Prostate gland (tissue), 2 donors: Measurements from ENCODE around the gene TBC1D2B. TPM values are rescaled to one million over a fixed set of nuclear protein-coding genes. Genes with fewer than 3 reads are reported as not detected.

Source experiments
- DNase-seq: peaks from one replicate; pipeline ENCODE4 v3.0.0-alpha.2; 2019; ENCODE audit warnings: low spot score
- H3K27ac ChIP-seq, 2 donors: fragments of 200-600 bp; sonication (generic); 2 replicates each; pipeline ENCODE4 v1.5.1; 2017 to 2019
- H3K27me3 ChIP-seq: fragments of 200-600 bp; sonication (generic); replicated peaks from 2 replicates; pipeline ENCODE4 v1.5.1; 2019; ENCODE audit not compliant: insufficient read depth
- H3K36me3 ChIP-seq, 2 donors: fragments of 200-600 bp; sonication (generic); 1 replicate in 1 of 2; 2 replicates in 1 of 2; pipeline versions ENCODE4 v1.5.1 to v1.8.1; 2017 to 2019
- H3K4me1 ChIP-seq: fragments of 200-600 bp; sonication (generic); replicated peaks from 2 replicates; pipeline ENCODE4 v1.5.1; 2019
- H3K4me3 ChIP-seq, 2 donors: fragments of 200-600 bp; sonication (generic); 2 replicates each; pipeline ENCODE4 v1.5.1; 2017 to 2019
- H3K9me3 ChIP-seq: fragments of 200-600 bp; sonication (generic); 2 replicates; pipeline ENCODE4 v1.5.1; 2017
- POLR2A ChIP-seq: fragments of 450-650 bp; IDR thresholded peaks from one replicate; pipeline ENCODE4 v1.6.1; 2016; ENCODE audit warnings: antibody characterized with exemption, mild to moderate bottlenecking
- POLR2AphosphoS5 ChIP-seq: sonication (generic); formaldehyde crosslinking; IDR thresholded peaks from one replicate; pipeline ENCODE4 v1.6.1; 2017; ENCODE audit warnings: antibody characterized with exemption
- WGBS: methylation state at CpG from one replicate; pipeline ENCODE4 v1.1.5; 2018; 5-methylcytosine and 5-hydroxymethylcytosine counted together
- intact Hi-C: fragments of 100-400 bp; cut with DNase I; formaldehyde crosslinking; loops from one replicate; pipeline ENCODE4 v1.14.2; 2022
- total RNA-seq, 2 donors: library from RNA; depleted of rRNA; stranded (reverse); fragments of >200 nt; gene quantifications; one replicate each; pipeline ENCODE4 v1.1.0, GENCODE V29; 2016
- TF ChIP-seq, protein P1 (sequence below), 4 experiments: fragments of 200-600 bp in 2 of 4; fragments of 450-650 bp in 2 of 4; sonication (generic) in 2 of 4; IDR thresholded peaks; 1 replicate in 3 of 4; 2 replicates in 1 of 4; pipeline ENCODE4 v1.5.1; 2016 to 2019; ENCODE audit warnings: antibody characterized with exemption in 4 of 4, mild to moderate bottlenecking in 2 of 4, moderate library complexity in 2 of 4

The TBC1D2B gene
- total RNA-seq, 2 donors from 2014 or later, result 21.5 to 49.5 TPM

DNA sequence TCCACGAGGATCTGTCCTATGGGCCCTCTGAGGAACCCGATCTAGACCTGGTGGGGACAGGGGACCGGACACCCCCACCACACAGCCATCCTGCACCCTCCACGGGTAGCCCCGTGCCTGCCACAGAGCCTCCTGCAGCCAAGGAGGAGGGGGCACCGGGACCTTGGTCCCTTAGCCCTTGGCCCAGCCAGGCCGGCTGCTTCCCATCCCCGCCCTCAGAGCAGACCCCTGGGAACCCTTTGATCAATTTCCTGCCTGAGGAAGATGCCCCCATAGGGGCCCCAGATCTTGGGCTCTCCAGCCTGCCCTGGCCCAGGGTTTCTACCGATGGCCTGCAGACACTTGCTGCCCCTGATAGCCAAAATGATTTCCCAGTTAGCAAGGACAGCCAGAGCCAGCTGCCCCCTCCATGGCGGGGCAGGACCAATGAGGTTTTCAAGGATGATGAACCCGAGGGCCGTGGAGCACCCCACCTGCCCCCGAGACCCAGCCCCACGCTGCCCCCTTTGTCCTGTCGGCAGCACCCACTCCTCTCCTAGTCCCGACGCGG, 91.5 kb downstream of the TBC1D2B start:
- Histone ChIP-seq H3K4me1 (no peaks in the 10 kb centered on the region), H3K36me3 (no peaks in the 10 kb centered on the region), H3K4me3 (no peak overlapping the region), H3K27ac (no peak overlapping the region), H3K9me3 (no peaks in the 10 kb centered on the region), H3K27me3 (no peaks in the 10 kb centered on the region)
- WGBS, result 76% methylated on average over 16 of the region's 18 CpGs
- TF ChIP-seq POLR2A (no peak), POLR2AphosphoS5 (no peak)
- TF ChIP-seq, protein P1, sequence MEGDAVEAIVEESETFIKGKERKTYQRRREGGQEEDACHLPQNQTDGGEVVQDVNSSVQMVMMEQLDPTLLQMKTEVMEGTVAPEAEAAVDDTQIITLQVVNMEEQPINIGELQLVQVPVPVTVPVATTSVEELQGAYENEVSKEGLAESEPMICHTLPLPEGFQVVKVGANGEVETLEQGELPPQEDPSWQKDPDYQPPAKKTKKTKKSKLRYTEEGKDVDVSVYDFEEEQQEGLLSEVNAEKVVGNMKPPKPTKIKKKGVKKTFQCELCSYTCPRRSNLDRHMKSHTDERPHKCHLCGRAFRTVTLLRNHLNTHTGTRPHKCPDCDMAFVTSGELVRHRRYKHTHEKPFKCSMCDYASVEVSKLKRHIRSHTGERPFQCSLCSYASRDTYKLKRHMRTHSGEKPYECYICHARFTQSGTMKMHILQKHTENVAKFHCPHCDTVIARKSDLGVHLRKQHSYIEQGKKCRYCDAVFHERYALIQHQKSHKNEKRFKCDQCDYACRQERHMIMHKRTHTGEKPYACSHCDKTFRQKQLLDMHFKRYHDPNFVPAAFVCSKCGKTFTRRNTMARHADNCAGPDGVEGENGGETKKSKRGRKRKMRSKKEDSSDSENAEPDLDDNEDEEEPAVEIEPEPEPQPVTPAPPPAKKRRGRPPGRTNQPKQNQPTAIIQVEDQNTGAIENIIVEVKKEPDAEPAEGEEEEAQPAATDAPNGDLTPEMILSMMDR (IDR thresholded peaks at IDR 0.05), result no peak
- intact Hi-C loops, result no loop called here
- DNase-seq, result no peak

DNA sequence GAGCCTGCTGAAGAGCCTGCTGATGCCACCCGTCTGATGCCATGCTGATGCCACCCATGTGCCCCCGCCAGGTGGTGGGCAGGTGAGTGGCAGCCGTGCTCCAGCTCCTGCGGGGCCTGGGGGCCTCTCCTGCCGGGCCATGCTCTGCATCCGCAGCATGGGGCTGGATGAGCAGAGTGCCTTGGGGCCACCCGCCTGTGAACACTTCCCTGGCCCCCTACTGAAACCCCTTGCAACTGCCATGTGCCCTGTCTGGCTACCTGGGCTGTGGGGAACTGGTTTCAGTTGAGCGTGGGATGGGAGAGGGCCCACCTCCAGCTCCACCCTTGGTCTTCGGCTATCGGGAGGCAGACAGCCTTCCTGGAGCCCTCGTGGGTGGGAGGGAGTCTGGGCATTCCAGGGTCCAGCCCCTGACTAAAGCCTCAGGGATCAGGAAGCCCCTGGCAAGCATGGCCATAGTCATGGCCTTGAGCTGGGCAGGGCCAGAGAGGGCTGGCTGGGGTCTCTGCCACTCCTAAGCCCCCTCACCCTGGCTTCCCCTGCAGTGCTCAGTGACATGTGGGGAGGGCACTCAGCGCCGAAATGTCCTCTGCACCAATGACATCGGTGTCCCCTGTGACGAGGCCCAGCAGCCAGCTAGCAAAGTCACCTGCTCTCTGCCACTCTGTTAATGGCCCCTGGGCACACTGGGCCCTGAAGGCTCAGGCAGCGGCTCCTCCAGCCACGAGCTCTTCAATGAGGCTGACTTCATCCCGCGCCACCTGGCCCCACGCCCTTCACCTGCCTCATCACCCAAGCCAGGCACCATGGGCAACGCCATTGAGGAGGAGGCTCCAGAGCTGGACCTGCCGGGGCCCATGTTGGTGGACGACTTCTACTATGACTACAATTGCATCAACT, 92.2 kb downstream of the TBC1D2B start:
- DNase-seq, result no peak
- H3K27ac ChIP-seq, result no peak overlapping the region
- no peaks in the 10 kb centered on the region for H3K9me3 ChIP-seq
- H3K4me3 ChIP-seq, result no peak overlapping the region
- TF ChIP-seq, protein P1 (IDR thresholded peaks at IDR 0.05), result no peak
- TF ChIP-seq POLR2AphosphoS5, result no peak
- TF ChIP-seq POLR2A, result no peak
- H3K27me3 ChIP-seq, result no peaks in the 10 kb centered on the region
- intact Hi-C loops, result no loop called here
- 95% methylated on average over 13 of the region's 23 CpGs for WGBS
- H3K36me3 ChIP-seq, result no peaks in the 10 kb centered on the region
- no peaks in the 10 kb centered on the region for H3K4me1 ChIP-seq

DNA sequence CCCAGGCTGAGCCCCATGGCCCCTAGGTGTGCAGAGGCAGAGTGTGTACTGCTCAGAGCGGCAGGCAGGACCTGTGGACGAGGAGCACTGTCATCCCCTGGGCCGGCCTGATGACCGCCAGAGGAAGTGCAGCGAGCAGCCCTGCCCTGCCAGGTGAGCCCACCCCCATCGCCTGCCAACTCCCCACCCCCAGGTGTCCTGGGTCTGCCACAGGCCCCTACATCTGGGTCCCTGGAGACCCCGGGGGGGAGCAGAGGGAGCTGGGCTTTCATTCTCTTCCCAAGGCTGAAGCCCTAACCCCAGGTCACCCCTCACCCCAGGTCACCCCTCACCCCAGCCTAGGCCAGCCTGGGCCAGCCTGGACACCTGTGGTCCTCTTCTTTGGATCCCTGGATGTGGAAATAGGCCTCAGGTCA, 93.1 kb downstream of the TBC1D2B start:
- no peaks in the 10 kb centered on the region for H3K27me3 ChIP-seq
- no CpG with 5 or more reads among the region's 7 CpGs for WGBS
- no peaks in the 10 kb centered on the region for H3K4me1 ChIP-seq
- intact Hi-C loops, result no loop called here
- TF ChIP-seq, protein P1 (IDR thresholded peaks at IDR 0.05), result no peak
- no peak for TF ChIP-seq POLR2A
- no peak for TF ChIP-seq POLR2AphosphoS5
- no peak overlapping the region for H3K4me3 ChIP-seq
- DNase-seq, result no peak
- H3K36me3 ChIP-seq, result no peaks in the 10 kb centered on the region
- no peaks in the 10 kb centered on the region for H3K9me3 ChIP-seq
- no peak overlapping the region for H3K27ac ChIP-seq

DNA sequence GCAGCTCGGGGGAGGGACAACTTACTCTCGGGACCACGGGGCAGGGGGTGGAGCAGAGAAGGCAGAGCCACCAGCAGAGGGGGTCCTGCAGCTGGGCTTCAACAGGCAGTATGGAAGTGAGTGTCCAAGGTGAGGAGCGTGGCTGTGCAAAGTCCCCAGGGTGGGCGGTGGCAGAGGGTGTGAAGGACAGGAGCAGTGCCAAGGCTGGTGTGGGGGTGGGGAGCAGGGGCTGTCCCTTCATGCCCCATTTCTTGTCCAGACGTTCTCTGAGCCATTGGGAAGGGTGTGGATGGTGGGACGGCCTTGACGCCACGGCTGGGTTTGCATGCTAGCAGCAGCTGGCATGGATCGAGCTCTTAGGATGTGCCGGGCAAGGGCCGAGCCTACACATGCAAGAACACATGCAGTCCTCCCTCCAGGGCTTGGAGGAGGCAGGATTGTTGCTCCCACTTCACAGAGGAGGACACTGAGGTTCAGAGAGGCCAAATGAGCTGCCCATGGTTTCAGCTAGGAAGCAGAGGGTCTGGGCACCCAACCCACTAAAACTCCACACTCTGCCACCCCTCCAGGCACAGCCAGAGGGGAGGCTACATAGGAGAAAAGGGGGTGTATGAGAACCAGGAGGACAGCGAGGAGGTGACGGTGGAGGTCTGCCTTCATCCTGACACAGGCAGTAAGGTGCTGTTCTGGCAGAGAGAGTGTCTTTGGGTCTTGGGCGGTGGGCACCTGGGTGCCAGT, 93.6 kb downstream of the TBC1D2B start:
- no peak for TF ChIP-seq POLR2A
- Histone ChIP-seq H3K27me3 (no peaks in the 10 kb centered on the region), H3K27ac (no peak overlapping the region), H3K9me3 (no peaks in the 10 kb centered on the region), H3K36me3 (no peaks in the 10 kb centered on the region), H3K4me1 (no peaks in the 10 kb centered on the region), H3K4me3 (no peak overlapping the region)
- WGBS, result 45% methylated on average over 15 of the region's 15 CpGs
- intact Hi-C loops, result no loop called here
- no peak for DNase-seq

DNA sequence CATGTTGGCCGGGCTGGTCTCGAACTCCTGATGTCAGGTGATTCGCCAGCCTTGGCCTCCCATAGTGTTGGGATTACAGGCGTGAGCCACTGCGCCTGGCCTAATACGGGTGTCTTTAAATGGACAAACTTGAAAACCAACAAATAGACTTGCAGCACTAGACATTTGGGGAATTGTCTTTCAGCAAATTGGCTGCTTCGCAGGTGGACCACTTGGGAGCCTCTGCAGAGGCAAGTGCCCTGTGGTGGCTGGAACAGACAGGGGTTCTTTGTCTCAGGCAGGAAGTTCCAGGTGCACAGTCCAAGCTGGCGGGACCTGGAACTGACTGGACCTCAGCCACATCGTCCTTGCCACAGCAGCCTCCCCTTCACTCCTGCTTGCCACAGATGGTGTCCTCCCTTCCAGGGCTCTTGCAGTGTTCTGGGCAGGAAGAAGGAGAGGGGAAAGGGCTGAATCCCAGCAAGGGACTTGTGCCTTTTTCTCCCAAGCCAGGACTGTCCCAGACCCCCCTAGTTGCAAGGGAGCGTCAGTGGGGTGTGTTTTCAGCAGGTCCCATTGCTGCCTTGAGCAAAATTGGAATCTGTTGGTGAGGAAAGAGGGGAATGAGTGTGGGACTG, 94.3 kb downstream of the TBC1D2B start:
- Histone ChIP-seq H3K36me3 (no peaks in the 10 kb centered on the region), H3K27me3 (no peaks in the 10 kb centered on the region), H3K27ac (no peak overlapping the region), H3K9me3 (no peaks in the 10 kb centered on the region), H3K4me3 (no peak overlapping the region), H3K4me1 (no peaks in the 10 kb centered on the region)
- intact Hi-C loops, result no loop called here
- WGBS, result 76% methylated on average over 10 of the region's 10 CpGs
- TF ChIP-seq POLR2A (no peak), POLR2AphosphoS5 (no peak)
- TF ChIP-seq, protein P1 (IDR thresholded peaks at IDR 0.05), result no peak
- DNase-seq, result no peak
